Left lung (tissue), 14 donors: ENCODE data around the gene BTBD8. TPM values are rescaled to one million over a fixed set of nuclear protein-coding genes. Genes with fewer than 3 reads are reported as not detected.

Experiments
- ATAC-seq: fragments of 200-7000 bp; cut with Tn5 transposase; one replicate; pipeline ENCODE4 v1.9.1; 2020; ENCODE audit warnings: moderate library complexity
- DNase-seq, 4 donors: peaks; one replicate each; pipeline ENCODE4 v3.0.0-alpha.2; 2013 to 2020
- H3K27ac ChIP-seq, 2 donors: fragments of 200-600 bp; sonication (generic) in 1 of 2; one replicate each; pipeline versions ENCODE4 v1.5.0 to v1.8.0; 2020 to 2021
- H3K27me3 ChIP-seq, 2 donors: fragments of 200-600 bp; sonication (generic) in 1 of 2; one replicate each; pipeline versions ENCODE4 v1.5.0 to v1.8.0; 2020 to 2021
- H3K36me3 ChIP-seq, 2 donors: fragments of 200-600 bp; sonication (generic) in 1 of 2; one replicate each; pipeline versions ENCODE4 v1.5.0 to v1.8.0; 2020 to 2021
- H3K4me1 ChIP-seq, 2 donors: fragments of 200-600 bp; one replicate each; pipeline ENCODE4 v1.8.0; 2021
- H3K4me3 ChIP-seq, 2 donors: fragments of 200-600 bp; sonication (generic) in 1 of 2; one replicate each; pipeline versions ENCODE4 v1.5.0 to v1.8.0; 2020 to 2021; ENCODE audit warnings: mild to moderate bottlenecking in 1 of 2
- H3K9me3 ChIP-seq, 2 donors: fragments of 200-600 bp; sonication (generic) in 1 of 2; one replicate each; pipeline versions ENCODE4 v1.5.0 to v1.8.0; 2020 to 2021
- intact Hi-C, 2 donors: fragments of 100-400 bp; cut with DNase I; formaldehyde crosslinking; loops; one replicate each; pipeline versions ENCODE4 v1.11.2 to v1.14.2; 2022
- long read RNA-seq, 12 donors: library from polyadenylated mRNA in 2 of 12; unstranded in 2 of 12; transcript quantifications; one replicate each; pipeline ENCODE4 v2.0.0 and lab custom pipeline, GENCODE V29; 2019 to 2026
- polyA plus RNA-seq, 6 donors: library from polyadenylated mRNA; unstranded; fragments of 120-200 nt; gene quantifications; one replicate each; pipeline ENCODE4 v1.2.1, GENCODE V29; 2013; ENCODE audit not compliant: insufficient read length in 6 of 6
- total RNA-seq, 2 donors: library from RNA; stranded (reverse); fragmentation: NEBNext Ultra II Directional; extraction: Animal tissue kit (Norgen Biotek cat#: 25700); gene quantifications; one replicate each; pipeline ENCODE4 v1.2.1, GENCODE V29; 2021
- TF ChIP-seq, protein P1 (sequence below), 2 donors: fragments of 200-600 bp; sonication (generic) in 1 of 2; IDR thresholded peaks; one replicate each; pipeline versions ENCODE4 v1.5.0 to v1.8.0; 2021; ENCODE audit warnings: antibody characterized with exemption in 2 of 2
- donor health status: DM: no; HTN: yes; CAD: no.
- donor health status: DM: no; HTN: no; CAD: no.

The BTBD8 gene
- total RNA-seq (1 to 10 TPM; 2.1 to 4.8 TPM), polyA plus RNA-seq (10 to 100 TPM in 3 of 6 donors, 1 to 10 TPM in 3; 7.9 to 12.1 (median 9.5) TPM)
- long read RNA-seq, donor 1, partial matches to known transcripts, result 11 of 11 reads
- long read RNA-seq, donor 1, other reads (novel, unspliced or antisense), result 0 of 11 reads
- long read RNA-seq, donor 2, partial matches to known transcripts, result 6 of 6 reads
- long read RNA-seq, donor 2, other reads (novel, unspliced or antisense), result 0 of 6 reads
- long read RNA-seq, donor 3, partial matches to known transcripts, result 7 of 7 reads
- long read RNA-seq, donor 3, other reads (novel, unspliced or antisense), result 0 of 7 reads
- long read RNA-seq, donor 4, partial matches to known transcripts, result 1 of 3 reads
- long read RNA-seq, donor 4, other reads (novel, unspliced or antisense), result 0 of 3 reads
- long read RNA-seq, donor 5, partial matches to known transcripts, result 0 of 1 reads
- long read RNA-seq, donor 5, other reads (novel, unspliced or antisense), result 0 of 1 reads
- long read RNA-seq, donor 6, result 0 reads
- long read RNA-seq, donor 7, partial matches to known transcripts, result 0 of 1 reads
- long read RNA-seq, donor 7, other reads (novel, unspliced or antisense), result 0 of 1 reads
- long read RNA-seq, donor 8, result 0 reads
- long read RNA-seq, donor 9, result 0 reads
- long read RNA-seq, donor 10, partial matches to known transcripts, result 0 of 2 reads
- long read RNA-seq, donor 10, other reads (novel, unspliced or antisense), result 1 of 2 reads
- long read RNA-seq, donor 11, partial matches to known transcripts, result 17 of 17 reads
- long read RNA-seq, donor 11, other reads (novel, unspliced or antisense), result 0 of 17 reads
- long read RNA-seq, donor 12, result 0 reads

DNA sequence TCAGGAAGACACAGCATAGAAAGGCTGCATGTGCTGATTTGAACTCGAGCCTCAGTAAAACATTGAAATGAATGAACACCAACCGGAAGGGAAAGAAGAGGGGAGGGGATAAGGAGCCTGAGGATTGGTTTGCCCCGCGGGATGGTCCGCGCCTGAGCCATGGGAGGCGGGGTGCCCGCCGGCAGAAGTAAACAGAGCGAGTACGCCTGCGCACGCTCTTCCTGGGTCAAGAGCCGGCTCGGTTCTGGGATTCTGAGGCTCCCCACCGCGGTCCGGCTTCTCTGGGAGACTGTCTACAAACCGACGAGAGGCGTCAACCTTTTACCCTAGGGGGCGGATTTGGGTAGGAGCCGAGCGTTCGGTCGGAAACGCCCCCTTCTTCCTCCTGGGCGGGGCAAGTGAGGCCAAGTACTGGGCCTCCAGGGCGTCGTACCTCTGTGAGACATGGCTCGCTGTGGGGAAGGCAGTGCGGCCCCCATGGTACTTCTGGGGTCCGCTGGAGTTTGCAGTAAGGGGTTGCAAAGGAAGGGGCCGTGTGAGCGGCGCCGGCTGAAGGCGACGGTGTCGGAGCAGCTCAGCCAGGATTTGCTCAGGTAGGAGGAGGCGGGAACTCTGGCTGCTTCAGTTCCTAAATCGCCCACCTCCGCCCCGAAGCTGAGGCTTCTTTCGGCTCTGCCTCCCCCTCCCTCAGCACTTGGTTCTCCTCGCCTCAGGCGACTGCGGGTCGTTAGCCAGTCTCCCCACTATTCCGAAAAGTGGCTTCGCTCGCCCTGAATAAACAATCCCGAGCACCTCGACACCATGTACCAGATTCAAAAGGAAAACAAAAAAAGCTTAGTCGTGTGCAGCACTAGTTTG is at the start of gene BTBD8:
BTBD8 (plus strand) TSS at position 218 of the 858 bp plus-strand sequence; CDS start at position 445, 227 bp downstream.
- peaks cover 0 to 12% of the 10 kb centered on the region in 2 donors for H3K9me3 ChIP-seq
- peak; percentile 96 for ATAC-seq
- peak; percentile 79 to 93 (median 83) for DNase-seq
- H3K27me3 ChIP-seq, result no peaks in the 10 kb centered on the region
- H3K27ac ChIP-seq, result peak within 1 kb of the TSS; percentile 40 to 56
- intact Hi-C loops, result no loop called here
- H3K4me1 ChIP-seq, result peaks cover 0 to 8% of the 10 kb centered on the region in 2 donors
- TF ChIP-seq, protein P1, sequence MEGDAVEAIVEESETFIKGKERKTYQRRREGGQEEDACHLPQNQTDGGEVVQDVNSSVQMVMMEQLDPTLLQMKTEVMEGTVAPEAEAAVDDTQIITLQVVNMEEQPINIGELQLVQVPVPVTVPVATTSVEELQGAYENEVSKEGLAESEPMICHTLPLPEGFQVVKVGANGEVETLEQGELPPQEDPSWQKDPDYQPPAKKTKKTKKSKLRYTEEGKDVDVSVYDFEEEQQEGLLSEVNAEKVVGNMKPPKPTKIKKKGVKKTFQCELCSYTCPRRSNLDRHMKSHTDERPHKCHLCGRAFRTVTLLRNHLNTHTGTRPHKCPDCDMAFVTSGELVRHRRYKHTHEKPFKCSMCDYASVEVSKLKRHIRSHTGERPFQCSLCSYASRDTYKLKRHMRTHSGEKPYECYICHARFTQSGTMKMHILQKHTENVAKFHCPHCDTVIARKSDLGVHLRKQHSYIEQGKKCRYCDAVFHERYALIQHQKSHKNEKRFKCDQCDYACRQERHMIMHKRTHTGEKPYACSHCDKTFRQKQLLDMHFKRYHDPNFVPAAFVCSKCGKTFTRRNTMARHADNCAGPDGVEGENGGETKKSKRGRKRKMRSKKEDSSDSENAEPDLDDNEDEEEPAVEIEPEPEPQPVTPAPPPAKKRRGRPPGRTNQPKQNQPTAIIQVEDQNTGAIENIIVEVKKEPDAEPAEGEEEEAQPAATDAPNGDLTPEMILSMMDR (IDR thresholded peaks at IDR 0.05), result no peak
- H3K4me3 ChIP-seq, result peak within 1 kb of the TSS; percentile 62 to 66
- no peaks in the 10 kb centered on the region for H3K36me3 ChIP-seq

DNA sequence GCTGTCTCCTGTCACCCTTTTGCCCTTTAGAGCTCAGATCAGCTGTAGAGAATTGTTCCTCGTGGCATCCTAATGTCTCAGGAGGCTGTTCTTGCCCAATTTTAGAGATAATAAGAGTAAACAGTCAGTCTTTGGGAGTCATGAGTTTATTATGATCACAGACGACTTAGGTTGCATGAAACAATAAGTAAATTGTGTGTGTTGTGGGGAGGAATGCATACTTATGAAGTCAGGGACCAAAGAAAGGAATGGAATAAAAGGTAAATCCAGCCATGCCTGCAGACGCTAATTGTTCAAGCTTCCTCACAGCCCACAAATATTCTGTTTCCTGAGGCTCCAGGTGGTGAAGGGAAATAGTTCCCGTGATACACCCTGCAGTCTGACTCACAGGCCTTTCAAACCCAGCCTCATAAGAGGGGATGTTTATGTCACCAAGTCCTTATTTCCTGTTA is 49.5 kb upstream of the BTBD8 start:
- H3K27ac ChIP-seq, result no peak overlapping the region
- TF ChIP-seq, protein P1 (IDR thresholded peaks at IDR 0.05), result no peak
- no peak overlapping the region for H3K4me3 ChIP-seq
- peaks cover 0 to 9% of the 10 kb centered on the region in 2 donors for H3K4me1 ChIP-seq
- no peaks in the 10 kb centered on the region for H3K36me3 ChIP-seq
- DNase-seq (peak in 1 of 4 donors; percentile 10), ATAC-seq (peak; percentile 33)
- H3K27me3 ChIP-seq, result peaks cover 0 to 46% of the 10 kb centered on the region in 2 donors
- intact Hi-C loops, result no loop called here
- no peaks in the 10 kb centered on the region for H3K9me3 ChIP-seq

DNA sequence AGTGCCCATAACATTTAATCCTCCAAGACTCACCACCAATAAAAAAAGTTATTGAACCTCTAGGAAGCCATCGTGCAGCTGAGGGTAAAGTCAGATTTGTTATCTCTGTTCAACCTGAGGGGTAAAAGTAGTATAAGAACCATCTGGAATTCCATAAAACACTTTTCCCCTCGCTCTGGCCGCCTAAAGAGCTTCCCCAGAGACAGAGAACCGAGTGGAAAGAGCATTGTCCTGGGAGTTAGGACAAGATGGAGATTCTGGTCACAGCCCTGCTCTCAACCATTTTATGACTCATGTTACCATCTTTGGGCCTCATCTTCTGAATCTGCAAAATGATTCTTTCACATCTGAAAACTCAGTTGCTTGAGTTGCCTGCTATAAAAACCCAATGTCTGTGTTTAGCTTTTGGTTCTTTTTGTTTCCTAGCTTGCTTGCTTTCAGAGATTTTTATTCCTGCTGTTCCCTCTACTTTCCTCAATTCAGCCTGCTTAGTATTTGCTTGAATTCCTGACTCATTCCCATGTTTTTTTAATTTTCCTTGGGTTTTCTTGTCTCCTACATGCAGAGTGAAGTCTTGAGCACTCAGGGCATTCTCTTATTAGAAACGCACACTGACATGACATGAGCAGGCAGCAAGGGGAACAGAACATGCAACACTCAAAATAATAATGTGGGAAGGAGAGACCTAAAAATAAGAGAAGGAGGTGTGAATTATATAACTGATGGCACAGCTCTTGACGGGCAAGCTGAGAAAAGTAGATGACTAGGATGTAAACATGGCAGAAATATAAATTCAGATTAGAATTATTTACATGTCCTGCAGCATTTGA is 48.6 kb upstream of the BTBD8 start:
- Histone ChIP-seq H3K4me3 (no peak overlapping the region), H3K9me3 (no peaks in the 10 kb centered on the region), H3K27ac (peak overlapping the region in 1 of 2 donors; percentile 15), H3K27me3 (peaks cover 0 to 46% of the 10 kb centered on the region in 2 donors), H3K36me3 (no peaks in the 10 kb centered on the region), H3K4me1 (peaks cover 0 to 9% of the 10 kb centered on the region in 2 donors)
- DNase-seq (no peak), ATAC-seq (no peak)
- TF ChIP-seq, protein P1 (IDR thresholded peaks at IDR 0.05), result no peak
- intact Hi-C loops, result no loop called here

DNA sequence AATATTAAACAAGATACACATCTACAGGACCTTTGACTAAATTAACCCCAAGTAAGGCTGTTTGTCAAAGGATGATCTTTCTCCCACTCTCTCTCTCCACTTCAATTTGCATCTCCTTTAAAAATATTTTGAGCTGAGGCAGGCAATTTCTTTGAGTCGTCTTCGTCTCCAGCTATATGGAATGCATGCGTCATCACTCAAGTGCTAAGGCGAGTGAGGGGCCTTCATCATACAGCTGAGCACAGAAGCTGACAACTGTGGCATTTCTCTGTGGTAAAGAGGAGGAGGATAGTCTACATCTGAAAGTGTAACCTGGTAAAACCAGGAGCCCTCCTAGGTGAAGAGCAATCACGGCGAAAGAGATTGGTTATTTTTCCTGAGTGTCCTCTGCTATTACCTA is 42.7 kb upstream of the BTBD8 start:
- no peak overlapping the region for H3K4me3 ChIP-seq
- no peaks in the 10 kb centered on the region for H3K9me3 ChIP-seq
- TF ChIP-seq, protein P1 (IDR thresholded peaks at IDR 0.05), result no peak
- ATAC-seq (no peak), DNase-seq (peak in 1 of 4 donors; percentile 10)
- H3K27ac ChIP-seq, result no peak overlapping the region
- no peaks in the 10 kb centered on the region for H3K36me3 ChIP-seq
- intact Hi-C loops, result no loop called here
- no peaks in the 10 kb centered on the region for H3K27me3 ChIP-seq
- H3K4me1 ChIP-seq, result no peaks in the 10 kb centered on the region
